OCI-LY3 (cell line): ENCODE data around the gene CAD.

ENCODE experiments used
- H2AFZ ChIP-seq: fragments of 200-600, 300-600 bp; shearing (Covaris generic); 2 replicates; pipeline ENCODE4 v1.6.0; 2014; ENCODE audit warnings: antibody characterized with exemption, low read depth, low read length
- H3K27ac ChIP-seq: fragments of 200-600, 300-600 bp; sonication (generic); 2 replicates; pipeline ENCODE4 v1.5.1; 2014; ENCODE audit warnings: mild to moderate bottlenecking, low read length, moderate library complexity, mixed read lengths
- H3K27me3 ChIP-seq: fragments of 200-600, 300-600 bp; sonication (generic); 2 replicates; pipeline ENCODE4 v1.6.1; 2014; ENCODE audit warnings: low read depth, low read length, mixed read lengths
- H3K36me3 ChIP-seq: fragments of 200-600, 300-600 bp; sonication (generic); replicated peaks from 2 replicates; pipeline ENCODE3; 2014; ENCODE audit warnings: low read depth, low read length, mixed read lengths
- H3K4me1 ChIP-seq: fragments of 300-600, 200-600 bp; sonication (generic); 2 replicates; pipeline ENCODE4 v1.6.1; 2014; ENCODE audit warnings: low read length, mixed read lengths
- H3K4me2 ChIP-seq: fragments of 200-600, 300-600 bp; sonication (generic); 2 replicates; pipeline ENCODE4 v1.6.1; 2014; ENCODE audit warnings: low read length, mixed read lengths
- H3K4me3 ChIP-seq: fragments of 300-600, 200-600 bp; sonication (generic); 2 replicates; pipeline ENCODE4 v1.5.1; 2014; ENCODE audit warnings: antibody characterized with exemption, mild to moderate bottlenecking, low read length, moderate library complexity
- H3K79me2 ChIP-seq: fragments of 300-600, 200-600 bp; shearing (Covaris generic); 2 replicates; pipeline ENCODE4 v1.6.1; 2014; ENCODE audit warnings: mild to moderate bottlenecking, low read length, mixed read lengths
- H3K9ac ChIP-seq: fragments of 300-600, 200-600 bp; shearing (Covaris generic); 2 replicates; pipeline ENCODE4 v1.6.0; 2014; ENCODE audit warnings: mild to moderate bottlenecking, low read length, moderate library complexity
- H3K9me3 ChIP-seq: fragments of 200-600, 300-600 bp; shearing (Covaris generic); 2 replicates; pipeline ENCODE4 v1.6.1; 2014; ENCODE audit warnings: low read length, mixed read lengths; ENCODE audit not compliant: insufficient read depth
- H4K20me1 ChIP-seq: fragments of 200-600, 300-600 bp; sonication (generic); 2 replicates; pipeline ENCODE4 v1.6.1; 2016; ENCODE audit warnings: low read length, mixed read lengths; ENCODE audit not compliant: insufficient read depth
- EZH2phosphoT487 ChIP-seq: fragments of 200-600 bp; shearing (Covaris generic); IDR thresholded peaks from 2 replicates; pipeline ENCODE4 v1.6.1; 2018; ENCODE audit warnings: antibody characterized with exemption, mixed run types, low read depth
- TF ChIP-seq, protein P1 (sequence below): fragments of 200-600, 300-600 bp; sonication (generic); IDR thresholded peaks from 2 replicates; pipeline ENCODE4 v1.5.1; 2014; ENCODE audit warnings: antibody characterized with exemption, low read length, low read depth

CAD gene

DNA sequence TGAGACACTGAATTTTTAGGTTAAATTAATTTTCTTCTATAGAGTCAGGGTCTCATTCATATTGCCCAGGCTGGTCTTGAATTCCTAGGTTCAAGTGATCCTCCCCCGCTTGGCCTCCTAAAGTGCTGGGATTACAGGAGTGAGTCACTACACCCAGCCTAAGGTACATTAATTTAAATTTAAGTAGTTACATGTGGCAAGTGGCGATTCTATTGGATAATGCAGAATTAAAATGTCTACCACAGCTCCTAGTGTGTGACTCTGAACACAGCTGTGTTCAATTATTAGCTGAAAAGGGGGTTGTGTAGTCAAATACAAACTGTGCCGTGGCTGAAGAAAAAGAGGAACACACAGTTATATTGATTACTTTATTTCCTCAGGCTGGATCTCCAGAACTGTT, 2.2 kb upstream of the CAD start:
- H2AFZ ChIP-seq = no peak overlapping the region
- no peak overlapping the region for H3K4me2 ChIP-seq
- H3K79me2 ChIP-seq = peaks cover 47% of the 10 kb centered on the region
- no peaks in the 10 kb centered on the region for H3K9me3 ChIP-seq
- H3K4me3 ChIP-seq = no peak overlapping the region
- H3K9ac ChIP-seq = no peak overlapping the region
- H3K4me1 ChIP-seq = peaks cover 28% of the 10 kb centered on the region
- H3K27me3 ChIP-seq = no peaks in the 10 kb centered on the region
- H4K20me1 ChIP-seq = no peaks in the 10 kb centered on the region
- H3K36me3 ChIP-seq = peaks cover 19% of the 10 kb centered on the region
- H3K27ac ChIP-seq = no peak overlapping the region
- TF ChIP-seq, protein P1, sequence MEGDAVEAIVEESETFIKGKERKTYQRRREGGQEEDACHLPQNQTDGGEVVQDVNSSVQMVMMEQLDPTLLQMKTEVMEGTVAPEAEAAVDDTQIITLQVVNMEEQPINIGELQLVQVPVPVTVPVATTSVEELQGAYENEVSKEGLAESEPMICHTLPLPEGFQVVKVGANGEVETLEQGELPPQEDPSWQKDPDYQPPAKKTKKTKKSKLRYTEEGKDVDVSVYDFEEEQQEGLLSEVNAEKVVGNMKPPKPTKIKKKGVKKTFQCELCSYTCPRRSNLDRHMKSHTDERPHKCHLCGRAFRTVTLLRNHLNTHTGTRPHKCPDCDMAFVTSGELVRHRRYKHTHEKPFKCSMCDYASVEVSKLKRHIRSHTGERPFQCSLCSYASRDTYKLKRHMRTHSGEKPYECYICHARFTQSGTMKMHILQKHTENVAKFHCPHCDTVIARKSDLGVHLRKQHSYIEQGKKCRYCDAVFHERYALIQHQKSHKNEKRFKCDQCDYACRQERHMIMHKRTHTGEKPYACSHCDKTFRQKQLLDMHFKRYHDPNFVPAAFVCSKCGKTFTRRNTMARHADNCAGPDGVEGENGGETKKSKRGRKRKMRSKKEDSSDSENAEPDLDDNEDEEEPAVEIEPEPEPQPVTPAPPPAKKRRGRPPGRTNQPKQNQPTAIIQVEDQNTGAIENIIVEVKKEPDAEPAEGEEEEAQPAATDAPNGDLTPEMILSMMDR = no peak

DNA sequence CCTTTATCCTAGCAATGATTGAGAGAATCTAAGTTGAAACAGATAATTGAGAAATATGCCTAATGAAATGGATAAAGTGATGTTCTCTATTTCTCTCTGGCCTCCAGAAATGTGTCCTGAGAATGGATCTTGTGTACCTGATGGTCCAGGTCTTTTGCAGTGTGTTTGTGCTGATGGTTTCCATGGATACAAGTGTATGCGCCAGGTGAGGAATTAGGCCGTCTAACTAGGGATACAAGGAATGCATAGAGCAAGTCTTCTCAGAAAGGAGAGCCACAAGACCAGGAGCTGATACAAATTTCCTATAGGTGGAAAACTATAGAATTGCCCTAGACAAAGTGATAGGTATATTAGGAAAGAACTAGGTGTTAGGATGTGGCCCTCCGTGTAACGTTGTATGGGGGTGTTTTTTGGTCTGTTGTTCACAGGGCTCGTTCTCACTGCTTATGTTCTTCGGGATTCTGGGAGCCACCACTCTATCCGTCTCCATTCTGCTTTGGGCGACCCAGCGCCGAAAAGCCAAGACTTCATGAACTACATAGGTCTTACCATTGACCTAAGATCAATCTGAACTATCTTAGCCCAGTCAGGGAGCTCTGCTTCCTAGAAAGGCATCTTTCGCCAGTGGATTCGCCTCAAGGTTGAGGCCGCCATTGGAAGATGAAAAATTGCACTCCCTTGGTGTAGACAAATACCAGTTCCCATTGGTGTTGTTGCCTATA, 592 bp upstream of the CAD start:
- Histone ChIP-seq H3K79me2 (peaks cover 49% of the 10 kb centered on the region), H3K4me2 (peak overlapping the region; percentile 90), H3K27ac (0 out of 2 replicates have a peak overlapping the region, but pooled peaks have one; percentile 10), H3K9ac (peak overlapping the region; percentile 47; the same call in 1 of the 2 replicates), H2AFZ (0 out of 2 replicates have a peak overlapping the region, but pooled peaks have one; percentile 24), H3K36me3 (peaks cover 30% of the 10 kb centered on the region), H3K9me3 (no peaks in the 10 kb centered on the region), H4K20me1 (no peaks in the 10 kb centered on the region), H3K4me3 (peak overlapping the region; percentile 84), H3K27me3 (no peaks in the 10 kb centered on the region), H3K4me1 (peaks cover 24% of the 10 kb centered on the region)
- TF ChIP-seq, protein P1 = no peak
- TF ChIP-seq EZH2phosphoT487 = no peak

DNA sequence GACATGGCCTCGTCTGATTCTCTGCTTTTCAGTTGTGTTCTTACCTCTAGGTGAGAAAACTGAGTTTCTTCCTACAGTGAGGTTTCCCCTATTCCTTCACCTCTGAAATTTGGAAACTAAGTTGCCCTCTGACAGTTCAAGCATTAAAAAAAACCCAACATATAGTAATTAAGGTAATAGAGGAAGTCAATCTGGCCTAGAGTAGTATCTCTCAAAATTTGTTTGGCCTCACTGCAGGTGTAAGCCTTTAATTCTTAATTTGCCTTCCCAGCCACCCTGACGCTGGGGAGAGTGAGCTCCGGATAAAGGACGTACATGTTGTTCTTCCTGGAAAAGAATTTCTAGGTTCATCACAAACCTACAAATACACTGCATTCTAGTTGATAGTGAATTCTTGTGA, 1.4 kb downstream of the CAD start:
- Histone ChIP-seq H3K36me3 (peaks cover 46% of the 10 kb centered on the region), H3K4me3 (peak overlapping the region; percentile 84), H3K27me3 (no peaks in the 10 kb centered on the region), H3K9ac (peak overlapping the region; percentile 89), H3K9me3 (no peaks in the 10 kb centered on the region), H2AFZ (no peak overlapping the region), H4K20me1 (no peaks in the 10 kb centered on the region), H3K27ac (peak overlapping the region; percentile 59), H3K4me2 (peak overlapping the region; percentile 90), H3K4me1 (peaks cover 18% of the 10 kb centered on the region), H3K79me2 (peaks cover 37% of the 10 kb centered on the region)
- TF ChIP-seq, protein P1 = no peak
- no peak for TF ChIP-seq EZH2phosphoT487

DNA sequence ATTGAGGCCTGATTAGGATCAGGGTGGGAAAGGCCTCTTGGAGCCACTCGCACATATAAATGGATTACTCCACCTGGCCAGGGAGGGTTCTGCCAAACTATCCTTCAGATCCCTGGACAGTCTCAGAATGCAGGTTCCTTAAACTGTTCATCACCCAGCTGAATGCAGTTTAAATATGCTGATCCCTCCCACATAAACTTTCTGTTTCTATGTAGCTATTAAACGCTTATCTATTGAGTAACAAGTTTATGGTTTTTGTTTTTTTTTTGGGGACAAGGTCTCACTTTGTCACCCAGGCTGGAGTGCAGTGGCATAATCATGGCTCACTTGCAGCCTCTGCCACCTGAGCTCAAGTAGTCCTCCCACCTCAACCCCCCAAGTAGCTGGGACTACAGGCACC, 1.9 kb downstream of the CAD start:
- H4K20me1 ChIP-seq = no peaks in the 10 kb centered on the region
- TF ChIP-seq EZH2phosphoT487 = no peak
- TF ChIP-seq, protein P1 = no peak
- no peak overlapping the region for H3K4me3 ChIP-seq
- H3K79me2 ChIP-seq = peaks cover 36% of the 10 kb centered on the region
- no peak overlapping the region for H3K27ac ChIP-seq
- H3K27me3 ChIP-seq = no peaks in the 10 kb centered on the region
- H2AFZ ChIP-seq = no peak overlapping the region
- H3K4me2 ChIP-seq = peak overlapping the region; percentile 90
- no peak overlapping the region for H3K9ac ChIP-seq
- H3K4me1 ChIP-seq = peaks cover 17% of the 10 kb centered on the region
- H3K36me3 ChIP-seq = peaks cover 47% of the 10 kb centered on the region
- no peaks in the 10 kb centered on the region for H3K9me3 ChIP-seq
